Large intestine (tissue), 3 donors: ENCODE results near the gene MAPK12. TPM values are rescaled to one million over a fixed set of nuclear protein-coding genes. Genes with fewer than 3 reads are reported as not detected.

Experiments
- DNase-seq, 2 donors: peaks; one replicate each; pipeline versions ENCODE4 v3.0.0 to v3.0.0-alpha.2; 2013
- H3K27ac ChIP-seq: one replicate; pipeline ENCODE4 v1.5.1; 2013; ENCODE audit warnings: low read length
- H3K27me3 ChIP-seq: 2 replicates; pipeline ENCODE4 v1.6.1; 2013; ENCODE audit warnings: low read length; ENCODE audit not compliant: control insufficient read depth, insufficient read depth
- H3K36me3 ChIP-seq: 2 replicates; pipeline ENCODE4 v1.6.1; 2013; ENCODE audit warnings: low read length; ENCODE audit not compliant: control insufficient read depth, insufficient read depth
- H3K4me1 ChIP-seq: one replicate; pipeline ENCODE4 v1.6.1; 2013; ENCODE audit warnings: low read length; ENCODE audit not compliant: control insufficient read depth, insufficient read depth
- H3K4me3 ChIP-seq: one replicate; pipeline ENCODE4 v1.5.1; 2013; ENCODE audit warnings: low read length
- H3K9me3 ChIP-seq: one replicate; pipeline ENCODE4 v1.6.1; 2013; ENCODE audit warnings: mild to moderate bottlenecking, low read depth, low read length, moderate library complexity; ENCODE audit not compliant: control insufficient read depth
- WGBS: methylation state at CpG from one replicate; pipeline ENCODE4 v1.1.5; 2013; ENCODE audit warnings: low lambda C conversion rate; ENCODE audit not compliant: insufficient coverage; 5-methylcytosine and 5-hydroxymethylcytosine counted together
- polyA plus RNA-seq: library from polyadenylated mRNA; unstranded; fragments of 120-200 nt; gene quantifications from one replicate; pipeline ENCODE4 v1.2.1, GENCODE V29; 2013

Gene MAPK12
- polyA plus RNA-seq, 1 donor: 7.6 TPM

DNA sequence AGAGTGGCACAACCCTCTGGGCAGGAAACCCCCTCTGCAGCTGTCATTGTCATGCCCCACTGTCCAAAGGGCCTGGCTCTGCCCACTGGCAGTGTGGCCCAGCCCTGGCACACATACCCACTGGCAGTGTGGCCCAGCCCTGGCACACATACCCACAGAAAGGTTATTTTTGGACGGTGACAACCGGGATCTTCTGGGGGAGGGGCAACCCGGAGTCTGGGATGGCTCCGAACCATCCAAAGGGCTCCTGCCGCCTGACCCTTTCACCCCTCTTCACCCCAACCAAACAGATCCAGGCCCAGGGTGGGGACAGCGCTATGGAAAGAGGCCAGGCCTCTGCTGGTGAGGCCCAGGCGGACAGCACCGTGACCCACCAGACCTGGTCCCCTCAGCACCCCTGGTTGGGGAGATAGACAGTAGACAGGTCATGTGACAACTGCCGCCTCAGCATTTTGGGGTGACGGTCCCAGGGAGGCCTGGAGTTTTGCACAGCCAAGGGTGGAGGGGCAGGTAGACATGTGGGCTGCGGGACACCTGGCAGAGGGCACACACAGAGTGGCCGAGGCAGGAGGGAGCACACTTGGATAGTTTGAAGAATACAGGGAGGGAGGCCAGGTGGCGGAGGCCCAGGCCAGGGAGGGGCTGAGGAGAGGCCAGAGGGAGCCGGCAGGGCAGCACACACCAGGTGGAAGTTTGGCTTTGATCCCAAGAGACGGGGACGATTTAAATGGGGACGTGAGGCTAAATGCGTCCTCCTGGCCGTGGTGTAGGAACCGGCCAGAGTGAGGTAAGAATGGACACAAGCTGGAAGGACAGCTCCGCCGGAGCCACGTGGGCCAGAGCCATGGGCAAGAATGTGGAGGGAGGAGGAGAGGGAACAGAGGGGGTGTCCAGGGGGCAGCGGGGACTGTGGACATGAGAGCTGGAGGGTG is 2.9 kb downstream of the MAPK12 start:
- H3K4me3 ChIP-seq: no peak overlapping the region
- H3K36me3 ChIP-seq: no peaks in the 10 kb centered on the region
- 74% methylated on average over 7 of the region's 24 CpGs for WGBS
- peaks cover 29% of the 10 kb centered on the region for H3K27me3 ChIP-seq
- H3K4me1 ChIP-seq: peaks cover 2% of the 10 kb centered on the region
- no peaks in the 10 kb centered on the region for H3K9me3 ChIP-seq
- H3K27ac ChIP-seq: no peak overlapping the region
- no peak for DNase-seq

DNA sequence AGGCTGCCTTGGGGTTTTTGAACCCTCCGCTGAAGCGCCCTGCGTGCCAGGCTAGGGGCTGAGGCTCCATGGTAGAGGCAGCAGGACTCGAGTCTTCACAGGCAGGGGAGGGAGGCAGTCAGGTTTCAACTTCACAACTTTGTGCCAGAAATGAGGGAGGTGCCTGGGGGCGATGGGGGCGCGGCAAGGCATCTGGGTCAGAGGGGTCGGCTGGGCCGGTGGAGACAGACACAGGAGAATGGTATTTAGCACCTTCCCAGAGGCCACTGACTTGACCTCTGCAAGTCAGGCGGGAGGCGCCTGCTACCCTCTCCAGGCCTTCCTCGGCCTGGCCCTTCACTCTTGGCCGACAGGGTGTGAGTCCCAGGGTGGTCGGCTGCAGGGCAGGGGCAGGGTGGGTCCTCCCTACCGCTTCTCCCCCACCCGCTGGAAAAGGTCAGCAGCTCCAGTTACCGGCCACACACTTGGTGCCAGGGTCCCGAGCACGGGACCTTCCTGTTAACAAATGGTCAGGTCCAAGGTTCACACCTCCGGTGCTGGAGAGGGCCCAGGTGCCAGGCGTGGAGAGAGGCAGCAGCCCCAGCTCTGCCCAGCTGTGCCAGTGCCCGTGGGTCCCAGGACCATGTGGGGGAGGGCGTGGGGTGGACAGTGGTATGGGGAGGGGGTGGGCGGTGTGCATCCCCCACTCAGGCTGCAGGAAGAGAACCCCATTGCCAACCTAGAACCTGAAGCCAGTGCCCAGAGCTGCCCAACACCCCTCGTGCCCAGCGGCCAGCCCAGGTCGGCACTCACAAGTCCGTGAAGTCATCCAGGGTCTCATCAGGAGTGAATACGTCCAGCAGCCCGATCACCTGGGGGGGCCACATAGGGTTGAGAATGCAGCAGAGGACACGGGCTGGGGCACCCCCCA is 3.8 kb downstream of the MAPK12 start:
- no CpG with 5 or more reads among the region's 31 CpGs for WGBS
- Histone ChIP-seq H3K4me1 (no peaks in the 10 kb centered on the region), H3K27me3 (peaks cover 20% of the 10 kb centered on the region), H3K27ac (no peak overlapping the region), H3K36me3 (no peaks in the 10 kb centered on the region), H3K4me3 (no peak overlapping the region), H3K9me3 (no peaks in the 10 kb centered on the region)
- no peak for DNase-seq

DNA sequence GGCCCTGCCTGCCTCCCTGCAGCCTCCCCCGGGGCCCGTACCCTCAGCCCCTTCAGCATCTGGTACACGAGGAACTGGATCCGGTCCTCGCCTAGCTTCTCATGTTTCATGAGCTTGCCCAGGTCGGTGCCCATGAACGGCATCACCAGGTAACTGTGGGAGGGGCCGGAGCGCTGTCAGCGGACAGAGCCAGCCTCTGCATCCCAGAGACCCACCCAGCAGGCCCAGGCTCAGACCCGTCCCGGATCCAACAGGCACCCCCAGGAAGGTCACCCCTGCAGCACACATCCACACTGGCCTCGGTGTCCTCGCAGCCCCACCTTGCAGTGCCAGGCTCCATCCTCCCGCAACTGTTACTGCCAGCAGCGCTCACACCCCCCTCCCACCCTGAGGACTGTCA is 4.4 kb downstream of the MAPK12 start:
- DNase-seq: no peak
- H3K9me3 ChIP-seq: no peaks in the 10 kb centered on the region
- no peaks in the 10 kb centered on the region for H3K36me3 ChIP-seq
- no peaks in the 10 kb centered on the region for H3K4me1 ChIP-seq
- H3K4me3 ChIP-seq: no peak overlapping the region
- H3K27ac ChIP-seq: no peak overlapping the region
- no CpG with 5 or more reads among the region's 16 CpGs for WGBS
- H3K27me3 ChIP-seq: peaks cover 13% of the 10 kb centered on the region

DNA sequence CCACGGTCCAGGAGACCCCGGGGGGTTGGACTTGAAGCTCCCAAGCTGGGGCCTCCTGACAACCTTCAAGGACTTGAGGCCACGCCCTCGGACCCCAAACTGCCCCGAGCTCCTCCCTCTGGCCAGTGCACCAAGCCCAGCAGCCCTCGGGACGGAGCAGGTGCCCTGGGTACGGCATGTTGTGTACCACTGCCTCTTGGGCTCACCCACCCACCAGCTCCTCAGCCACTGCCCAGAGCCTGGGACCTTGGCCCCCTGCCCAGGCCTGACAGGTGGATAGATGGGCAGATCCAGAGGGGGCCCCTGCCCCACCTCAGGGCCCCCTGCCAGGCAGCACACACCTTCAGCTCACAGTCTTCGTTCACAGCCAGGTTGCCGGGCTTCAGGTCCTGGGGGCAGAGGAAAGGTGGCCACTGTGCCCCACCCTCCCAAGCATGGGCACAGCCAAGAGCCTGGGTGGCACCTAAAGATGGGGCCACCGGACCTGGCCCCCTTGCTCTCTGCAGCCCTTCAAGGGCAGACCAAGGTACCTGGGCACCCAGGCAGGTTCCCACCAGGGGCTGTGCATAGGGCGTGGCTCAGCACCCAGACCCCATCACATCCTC is 5.1 kb downstream of the MAPK12 start:
- no peak overlapping the region for H3K27ac ChIP-seq
- H3K4me3 ChIP-seq: no peak overlapping the region
- no peaks in the 10 kb centered on the region for H3K4me1 ChIP-seq
- no CpG with 5 or more reads among the region's 12 CpGs for WGBS
- no peak for DNase-seq
- no peaks in the 10 kb centered on the region for H3K9me3 ChIP-seq
- H3K27me3 ChIP-seq: peaks cover 11% of the 10 kb centered on the region
- no peaks in the 10 kb centered on the region for H3K36me3 ChIP-seq

DNA sequence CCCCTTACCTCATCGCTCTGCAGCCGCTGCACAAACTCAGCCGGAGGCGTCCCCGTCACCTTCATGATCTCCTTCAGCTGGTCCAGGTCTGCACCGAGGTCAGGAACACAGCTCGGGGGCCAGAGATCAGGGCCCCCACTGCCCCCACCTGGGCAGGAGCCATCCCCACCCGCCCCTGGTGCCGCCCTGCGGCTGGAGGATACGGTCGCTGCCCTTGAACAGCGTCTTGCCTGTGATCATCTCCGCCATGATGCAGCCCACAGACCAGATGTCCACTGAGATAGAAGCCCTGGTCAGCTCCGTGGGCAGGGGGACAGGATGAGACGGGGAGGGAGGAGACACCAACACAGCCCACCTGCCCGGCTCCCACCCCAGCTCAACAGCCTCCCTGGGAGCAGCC is 5.9 kb downstream of the MAPK12 start:
- Histone ChIP-seq H3K27ac (no peak overlapping the region), H3K27me3 (peaks cover 6% of the 10 kb centered on the region), H3K4me3 (no peak overlapping the region), H3K4me1 (no peaks in the 10 kb centered on the region), H3K36me3 (no peaks in the 10 kb centered on the region), H3K9me3 (no peaks in the 10 kb centered on the region)
- no CpG with 5 or more reads among the region's 17 CpGs for WGBS
- DNase-seq: no peak

DNA sequence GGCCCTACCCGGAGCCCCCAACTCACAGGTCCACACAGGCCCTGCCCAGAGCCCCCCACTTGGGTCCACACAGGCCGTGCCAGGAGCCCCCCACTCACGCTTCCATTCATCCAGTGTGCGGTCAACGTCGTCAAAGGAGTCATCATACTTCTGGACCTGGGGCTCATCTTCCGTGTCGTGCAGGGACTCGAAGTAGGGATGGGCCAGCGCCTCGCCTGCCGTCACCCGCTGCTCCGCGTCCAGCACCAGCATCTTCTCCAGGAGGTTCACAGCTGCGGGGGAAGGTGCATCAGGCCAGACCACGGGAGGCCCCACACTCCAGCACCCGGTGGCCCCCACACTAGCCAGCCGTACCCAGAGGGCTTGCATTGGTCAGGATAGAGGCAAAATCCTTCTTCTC is 6.4 kb downstream of the MAPK12 start:
- H3K4me3 ChIP-seq: no peak overlapping the region
- H3K27me3 ChIP-seq: peaks cover 1% of the 10 kb centered on the region
- DNase-seq: no peak
- peaks cover 5% of the 10 kb centered on the region for H3K4me1 ChIP-seq
- H3K36me3 ChIP-seq: no peaks in the 10 kb centered on the region
- no peaks in the 10 kb centered on the region for H3K9me3 ChIP-seq
- no peak overlapping the region for H3K27ac ChIP-seq
- WGBS: no CpG with 5 or more reads among the region's 19 CpGs

DNA sequence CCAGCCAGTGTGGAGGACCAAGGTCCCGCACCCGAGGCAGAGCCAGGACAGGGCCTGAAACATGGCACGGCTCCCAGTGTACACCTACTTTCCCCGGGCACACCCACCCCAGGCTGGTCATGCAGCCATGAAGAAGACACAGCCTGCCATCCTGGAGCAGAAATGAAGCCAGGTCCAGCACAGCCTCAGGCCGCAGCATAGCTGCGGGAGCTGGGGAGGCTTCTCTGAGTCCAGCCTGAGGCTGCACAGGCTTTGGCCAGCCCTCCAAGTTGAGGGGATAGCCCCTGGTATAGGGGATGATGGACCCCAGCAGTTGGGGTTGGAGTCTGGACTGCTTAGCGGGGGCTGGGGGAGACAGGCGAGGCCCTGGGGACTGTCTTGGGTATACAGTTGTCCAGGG is 7.5 kb downstream of the MAPK12 start:
- WGBS: no CpG with 5 or more reads among the region's 8 CpGs
- peaks cover 8% of the 10 kb centered on the region for H3K4me1 ChIP-seq
- no peaks in the 10 kb centered on the region for H3K27me3 ChIP-seq
- DNase-seq: no peak
- H3K36me3 ChIP-seq: peaks cover 4% of the 10 kb centered on the region
- H3K27ac ChIP-seq: no peak overlapping the region
- H3K9me3 ChIP-seq: no peaks in the 10 kb centered on the region
- no peak overlapping the region for H3K4me3 ChIP-seq

DNA sequence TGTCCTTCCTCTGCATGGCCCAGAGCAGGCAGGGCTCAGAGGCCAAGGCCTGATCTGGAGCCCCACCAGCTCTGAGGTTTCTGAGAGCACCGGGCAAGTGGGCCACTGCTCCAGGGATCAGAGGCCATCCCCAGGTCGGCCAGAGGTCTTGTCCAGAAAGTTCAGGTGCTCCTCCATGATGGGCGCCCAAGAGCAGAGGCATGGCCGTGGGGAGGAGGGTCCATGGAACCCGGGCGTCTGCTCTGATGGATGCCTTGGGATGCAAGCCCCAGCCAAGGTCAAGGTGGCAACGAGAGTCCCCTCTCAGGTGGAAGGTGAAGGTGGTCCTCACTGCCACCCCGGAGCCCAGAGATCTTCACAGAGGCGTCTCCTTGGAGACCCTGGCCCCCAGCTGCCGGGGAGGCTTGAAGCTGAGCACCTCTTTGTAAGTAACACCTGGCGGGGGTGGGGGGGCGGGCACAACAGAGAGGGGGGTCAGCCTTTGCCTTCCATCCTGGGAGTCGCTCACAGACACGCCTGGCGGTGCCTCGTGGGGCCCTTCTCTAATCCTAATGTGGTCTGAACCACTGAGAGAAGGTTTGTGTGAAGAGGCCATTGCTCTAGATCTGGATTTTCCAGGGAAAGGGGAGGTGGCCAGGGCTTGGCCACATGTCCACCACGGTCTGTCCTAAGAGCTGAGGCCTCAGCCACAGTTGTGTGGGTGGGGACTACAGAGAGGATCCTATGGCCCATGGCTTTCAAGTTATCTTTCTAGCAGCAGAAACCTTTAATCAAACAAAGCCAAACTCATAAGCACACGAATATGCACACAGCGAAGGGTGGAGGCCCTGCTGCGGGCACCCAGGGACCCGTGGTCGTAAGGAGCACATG is 8.2 kb downstream of the MAPK12 start:
- WGBS: no CpG with 5 or more reads among the region's 22 CpGs
- no peak for DNase-seq
- H3K4me1 ChIP-seq: peaks cover 8% of the 10 kb centered on the region
- no peaks in the 10 kb centered on the region for H3K27me3 ChIP-seq
- H3K27ac ChIP-seq: no peak overlapping the region
- peaks cover 6% of the 10 kb centered on the region for H3K36me3 ChIP-seq
- H3K9me3 ChIP-seq: no peaks in the 10 kb centered on the region
- no peak overlapping the region for H3K4me3 ChIP-seq

DNA sequence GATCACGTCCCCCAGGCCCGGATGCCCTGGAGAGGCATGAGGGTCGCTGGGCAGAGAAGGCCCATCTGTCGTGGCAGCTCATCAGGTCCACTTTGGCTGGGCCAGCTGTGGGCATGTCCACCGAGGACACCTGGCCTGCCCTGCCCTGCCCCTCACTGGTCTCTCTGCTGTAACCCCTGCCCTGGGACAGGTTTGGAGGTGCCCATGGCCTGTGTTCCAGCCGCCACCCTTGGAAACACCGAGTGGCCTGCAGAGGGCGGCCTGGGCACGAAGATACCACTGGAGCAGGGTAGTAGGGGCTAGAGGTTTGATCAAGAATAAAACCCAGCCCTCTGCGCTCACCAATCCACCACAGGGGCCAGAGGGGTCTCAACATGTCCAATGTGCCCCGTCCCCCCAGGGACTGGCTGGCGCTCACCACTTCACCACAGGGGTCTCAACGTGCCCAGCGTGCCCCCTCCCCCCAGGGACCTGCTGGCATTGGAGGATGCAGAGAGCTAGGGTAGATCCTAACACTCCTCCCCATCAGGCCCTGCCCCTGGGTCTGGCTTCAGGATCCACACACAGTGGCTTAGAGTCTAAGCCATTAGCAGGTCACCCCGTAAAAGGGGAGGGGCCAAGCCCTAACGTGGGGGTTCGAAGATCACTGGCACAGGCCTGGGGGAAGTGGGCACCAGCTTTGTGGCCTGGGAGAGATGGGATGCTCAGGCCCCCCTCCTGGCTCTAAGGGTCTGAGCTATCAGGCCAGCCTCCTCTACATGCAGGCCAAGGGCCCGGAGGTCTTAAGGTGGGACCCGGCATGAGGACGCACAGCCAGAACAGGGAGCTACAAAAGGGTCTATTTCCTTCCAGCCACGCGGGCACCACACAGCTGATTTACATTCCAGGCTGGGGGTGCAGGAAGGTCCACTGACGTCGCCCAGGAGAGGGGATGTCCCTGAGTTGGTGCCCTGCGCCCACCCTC is 9.1 kb downstream of the MAPK12 start:
- Histone ChIP-seq H3K27me3 (no peaks in the 10 kb centered on the region), H3K27ac (no peak overlapping the region), H3K9me3 (no peaks in the 10 kb centered on the region), H3K4me3 (no peak overlapping the region), H3K4me1 (peaks cover 8% of the 10 kb centered on the region), H3K36me3 (peaks cover 15% of the 10 kb centered on the region)
- WGBS: no CpG with 5 or more reads among the region's 25 CpGs
- peak in 1 of 2 donors; percentile 52 for DNase-seq
